GM23248 (cell line): ENCODE data around the gene ABHD2. TPM values are rescaled to one million over a fixed set of nuclear protein-coding genes. Genes with fewer than 3 reads are reported as not detected.
A peak's percentile ranks its signal among the peaks of the same experiment; 100 is the strongest.

Source experiments
- DNase-seq: peaks from one replicate; pipeline ENCODE4 v3.0.0-alpha.2; 2015
- H2AFZ ChIP-seq: fragments of 200-600 bp; sonication (generic); 2 replicates; pipeline ENCODE4 v1.6.1; 2016; ENCODE audit warnings: antibody characterized with exemption
- H3F3A ChIP-seq: fragments of 200-600 bp; sonication (generic); 2 replicates; pipeline ENCODE4 v1.6.1; 2016; ENCODE audit warnings: mild to moderate bottlenecking, antibody characterized with exemption, mixed run types; ENCODE audit not compliant: insufficient read depth
- H3K27ac ChIP-seq: fragments of 200-600 bp; sonication (generic); 2 replicates; pipeline ENCODE4 v1.5.1; 2016; ENCODE audit warnings: mild to moderate bottlenecking
- H3K27me3 ChIP-seq: fragments of 200-600 bp; sonication (generic); replicated peaks from 2 replicates; pipeline ENCODE4 v1.6.1; 2016; ENCODE audit warnings: mild to moderate bottlenecking; ENCODE audit not compliant: insufficient read depth
- H3K36me3 ChIP-seq: fragments of 200-600 bp; sonication (generic); 2 replicates; pipeline ENCODE4 v1.6.1; 2016; ENCODE audit warnings: low read depth, mild to moderate bottlenecking
- H3K4me1 ChIP-seq: fragments of 200-600 bp; sonication (generic); 2 replicates; pipeline ENCODE4 v1.6.1; 2016; ENCODE audit warnings: mild to moderate bottlenecking; ENCODE audit not compliant: insufficient read depth
- H3K4me2 ChIP-seq: fragments of 200-600 bp; sonication (generic); one replicate; pipeline ENCODE4 v1.6.1; 2016; ENCODE audit warnings: mild to moderate bottlenecking; ENCODE audit not compliant: unreplicated experiment
- H3K4me3 ChIP-seq: fragments of 200-600 bp; sonication (generic); 2 replicates; pipeline ENCODE4 v1.5.1; 2016; ENCODE audit warnings: mild to moderate bottlenecking
- H3K79me2 ChIP-seq: fragments of 200-600 bp; sonication (generic); 2 replicates; pipeline ENCODE4 v1.6.1; 2016; ENCODE audit warnings: mild to moderate bottlenecking; ENCODE audit not compliant: insufficient read depth
- H3K9ac ChIP-seq: fragments of 200-600 bp; sonication (generic); 2 replicates; pipeline ENCODE4 v1.6.1; 2016; ENCODE audit warnings: mild to moderate bottlenecking
- H3K9me2 ChIP-seq: fragments of 200-600 bp; sonication (generic); 2 replicates; pipeline ENCODE4 v1.6.1; 2016; ENCODE audit warnings: mixed run types, mild to moderate bottlenecking, moderate library complexity; ENCODE audit not compliant: insufficient read depth
- H3K9me3 ChIP-seq: fragments of 200-600 bp; sonication (generic); one replicate; pipeline ENCODE4 v1.6.1; 2017; ENCODE audit warnings: low read depth
- H4K20me1 ChIP-seq: fragments of 200-600 bp; sonication (generic); 2 replicates; pipeline ENCODE4 v1.6.0; 2016; ENCODE audit not compliant: insufficient read depth
- EZH2 ChIP-seq: fragments of 200-600 bp; sonication (generic); IDR thresholded peaks from 2 replicates; pipeline ENCODE4 v1.6.1; 2018; ENCODE audit warnings: antibody characterized with exemption, mild to moderate bottlenecking; ENCODE audit not compliant: insufficient read depth, poor library complexity, severe bottlenecking
- EZH2phosphoT487 ChIP-seq: fragments of 200-600 bp; sonication (generic); IDR thresholded peaks from 2 replicates; pipeline ENCODE4 v1.6.1; 2018; ENCODE audit warnings: antibody characterized with exemption, moderate library complexity, mild to moderate bottlenecking, low read depth; ENCODE audit not compliant: insufficient read depth
- WGBS, 2 experiments: methylation state at CpG; one replicate each; pipeline ENCODE4 v1.1.6; 2015 to 2017; ENCODE audit warnings: low lambda C conversion rate in 2 of 2, low coverage in 1 of 2; ENCODE audit errors: missing lambda C conversion rate in 2 of 2; 5-methylcytosine and 5-hydroxymethylcytosine counted together
- in situ Hi-C: fragments of 300-500 bp; cut with MboI; formaldehyde crosslinking; loops from 2 replicates; pipeline ENCODE4 v1.15.0; 2020
- polyA plus RNA-seq: library from polyadenylated mRNA; unstranded; fragments of >200 nt; fragmentation: Nextera tagmentation; extraction: Ambion mirVana; gene quantifications from 2 replicates; pipeline ENCODE4 v1.2.1, GENCODE V29; 2016
- total RNA-seq: library from RNA; depleted of rRNA; stranded (reverse); fragments of >200 nt; shearing (Covaris generic); gene quantifications from 2 replicates; pipeline ENCODE4 v1.2.3, GENCODE V29; 2014

Gene ABHD2
- total and polyA plus RNA-seq, 2 experiments from 2014 or later, result 17.6 to 24.2 TPM

- Histone ChIP-seq H3K27ac (no peak overlapping the region), H2AFZ (no peak overlapping the region), H3K36me3 (no peaks in the 10 kb centered on the region), H3F3A (peaks cover 4% of the 10 kb centered on the region; the same call in 1 of the 2 replicates), H4K20me1 (no peaks in the 10 kb centered on the region), H3K27me3 (no peaks in the 10 kb centered on the region), H3K4me2 (no peak overlapping the region), H3K9ac (no peak overlapping the region), H3K4me3 (no peak overlapping the region), H3K4me1 (peaks cover 19% of the 10 kb centered on the region), H3K79me2 (no peaks in the 10 kb centered on the region), H3K9me3 (no peaks in the 10 kb centered on the region), H3K9me2 (no peaks in the 10 kb centered on the region)
- TF ChIP-seq EZH2phosphoT487 (no peak), EZH2 (no peak)
- DNase-seq, result no peak
- WGBS, 2 experiments, result 98% methylated on average over 6 of the region's 6 CpGs
- in situ Hi-C loops, result loop anchor here (5.0 kb wide), 1 partner anchor 117 kb away; no protein-coding TSS in a partner anchor
Measured at GRCh38 chr15:89054873-89055272, 33.4 kb upstream of the ABHD2 start.

GRCh38 chr15:89057506-89058133, 30.6 kb upstream of the ABHD2 start:
- H3K79me2 ChIP-seq, result no peaks in the 10 kb centered on the region
- no peak overlapping the region for H3K9ac ChIP-seq
- in situ Hi-C loops, result loop anchor here (5.0 kb wide), 1 partner anchor 115 kb away; no protein-coding TSS in a partner anchor
- H3F3A ChIP-seq, result no peaks in the 10 kb centered on the region; the same call in 1 of the 2 replicates
- DNase-seq, result peak; percentile 85
- no peak overlapping the region for H3K4me2 ChIP-seq
- H3K4me3 ChIP-seq, result no peak overlapping the region
- no peaks in the 10 kb centered on the region for H3K9me3 ChIP-seq
- no peak overlapping the region for H3K27ac ChIP-seq
- H2AFZ ChIP-seq, result no peak overlapping the region
- no peak for TF ChIP-seq EZH2phosphoT487
- TF ChIP-seq EZH2, result no peak
- H3K36me3 ChIP-seq, result no peaks in the 10 kb centered on the region
- H3K4me1 ChIP-seq, result peaks cover 7% of the 10 kb centered on the region
- no peaks in the 10 kb centered on the region for H3K9me2 ChIP-seq
- H3K27me3 ChIP-seq, result no peaks in the 10 kb centered on the region
- H4K20me1 ChIP-seq, result no peaks in the 10 kb centered on the region
- WGBS, 2 experiments, result 23% methylated on average over 13 of the region's 13 CpGs

GRCh38 chr15:89058376-89058775, 29.9 kb upstream of the ABHD2 start:
- in situ Hi-C loops, result loop anchor here (5.0 kb wide), 1 partner anchor 114 kb away; no protein-coding TSS in a partner anchor
- Histone ChIP-seq H3K36me3 (no peaks in the 10 kb centered on the region), H3K4me1 (no peaks in the 10 kb centered on the region), H3F3A (no peaks in the 10 kb centered on the region), H4K20me1 (no peaks in the 10 kb centered on the region), H3K9me2 (no peaks in the 10 kb centered on the region), H3K4me2 (no peak overlapping the region), H3K27me3 (no peaks in the 10 kb centered on the region), H3K4me3 (no peak overlapping the region), H3K9ac (no peak overlapping the region), H3K9me3 (no peaks in the 10 kb centered on the region), H3K79me2 (no peaks in the 10 kb centered on the region), H3K27ac (no peak overlapping the region), H2AFZ (no peak overlapping the region)
- WGBS, 2 experiments, result 71 to 74% methylated on average over 4 of the region's 4 CpGs
- no peak for TF ChIP-seq EZH2
- TF ChIP-seq EZH2phosphoT487, result no peak
- DNase-seq, result no peak

DNA sequence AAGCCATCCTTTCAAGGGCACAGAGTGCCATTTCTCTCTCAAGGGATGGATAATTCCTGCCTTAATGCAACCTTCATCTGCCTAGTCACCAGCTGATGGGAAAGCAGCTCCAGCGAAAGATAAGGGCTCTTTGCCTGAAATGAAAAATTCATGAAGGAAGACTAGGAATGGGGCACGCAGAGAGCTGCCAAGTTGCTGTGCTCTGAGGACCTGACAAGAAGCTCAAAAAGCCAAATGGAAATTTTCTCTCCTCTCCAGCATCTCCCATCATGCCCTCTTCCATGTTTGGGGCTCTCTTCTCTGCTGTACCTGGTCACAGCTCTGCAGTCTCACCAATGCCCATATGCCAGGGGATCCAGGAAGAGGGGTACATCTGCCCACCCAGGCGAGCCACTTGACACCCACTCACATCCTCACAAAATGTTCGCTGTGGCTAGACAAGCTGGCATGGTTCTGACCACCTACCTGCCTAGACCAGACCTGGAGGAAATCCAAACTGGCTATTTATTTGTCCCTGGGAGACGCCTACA, 29.3 kb upstream of the ABHD2 start:
- H3K9me3 ChIP-seq, result no peaks in the 10 kb centered on the region
- H3K36me3 ChIP-seq, result no peaks in the 10 kb centered on the region
- H3K79me2 ChIP-seq, result no peaks in the 10 kb centered on the region
- H3K4me3 ChIP-seq, result no peak overlapping the region
- H3K4me2 ChIP-seq, result no peak overlapping the region
- no peak overlapping the region for H2AFZ ChIP-seq
- in situ Hi-C loops, result loop anchor here (5.0 kb wide), 1 partner anchor 113 kb away; no protein-coding TSS in a partner anchor
- H3K4me1 ChIP-seq, result no peaks in the 10 kb centered on the region
- no peaks in the 10 kb centered on the region for H3K27me3 ChIP-seq
- no peaks in the 10 kb centered on the region for H4K20me1 ChIP-seq
- H3F3A ChIP-seq, result no peaks in the 10 kb centered on the region
- WGBS, 2 experiments, result 90 to 92% methylated on average over 5 of the region's 5 CpGs
- DNase-seq, result no peak
- no peak overlapping the region for H3K27ac ChIP-seq
- H3K9me2 ChIP-seq, result no peaks in the 10 kb centered on the region
- no peak for TF ChIP-seq EZH2phosphoT487
- no peak for TF ChIP-seq EZH2
- no peak overlapping the region for H3K9ac ChIP-seq
